Ecto neural progenitor cell (in vitro differentiated cells): ENCODE measurements around the gene USP36.
A peak's percentile ranks its signal among the peaks of the same experiment; 100 is the strongest.
"Not testable (repeated sequence)": the region's sequence is repeated elsewhere in the genome, so short reads cannot be mapped to it uniquely, and the experiment has no call there.

Source experiments
- DNase-seq: peaks from one replicate; pipeline ENCODE4 v3.0.0-alpha.2; 2018; ENCODE audit warnings: low spot score

USP36 gene

GRCh38 chr17:78840780-78841611, at the start of gene USP36:
TSS of gene USP36 (minus strand) at chr17:78840814. CDS start at chr17:78836363, 4,451 bp downstream.
- peak; percentile 100 for DNase-seq

- not testable (repeated sequence) for DNase-seq
Measured at GRCh38 chr17:78890096-78890495, 49.5 kb upstream of the USP36 start.

- DNase-seq: no peak
Measured at GRCh38 chr17:78889531-78889930, 48.9 kb upstream of the USP36 start.

- no peak for DNase-seq
Measured at GRCh38 chr17:78888941-78889518, 48.4 kb upstream of the USP36 start.

GRCh38 chr17:78886954-78887353, 46.3 kb upstream of the USP36 start:
- no peak for DNase-seq

- DNase-seq: no peak
Measured at GRCh38 chr17:78885956-78886355, 45.3 kb upstream of the USP36 start.

- no peak for DNase-seq
Measured at GRCh38 chr17:78884876-78885667, 44.5 kb upstream of the USP36 start.

GRCh38 chr17:78884148-78884825, 43.7 kb upstream of the USP36 start:
- DNase-seq: peak; percentile 73

- peak; percentile 89 for DNase-seq
Measured at GRCh38 chr17:78883533-78884131, 43.0 kb upstream of the USP36 start.

GRCh38 chr17:78883089-78883532, 42.5 kb upstream of the USP36 start:
- no peak for DNase-seq

- DNase-seq: no peak
Measured at GRCh38 chr17:78882540-78883088, 42.0 kb upstream of the USP36 start.

GRCh38 chr17:78879635-78880186, 39.1 kb upstream of the USP36 start:
- no peak for DNase-seq

GRCh38 chr17:78878871-78879527, 38.4 kb upstream of the USP36 start:
- DNase-seq: no peak

- no peak for DNase-seq
Measured at GRCh38 chr17:78878261-78878660, 37.6 kb upstream of the USP36 start.

GRCh38 chr17:78876954-78877517, 36.4 kb upstream of the USP36 start:
- DNase-seq: not testable (repeated sequence)

GRCh38 chr17:78876094-78876597, 35.5 kb upstream of the USP36 start:
- DNase-seq: no peak

GRCh38 chr17:78875363-78876093, 34.9 kb upstream of the USP36 start:
- no peak for DNase-seq

- no peak for DNase-seq
Measured at GRCh38 chr17:78873519-78874340, 33.1 kb upstream of the USP36 start.
